Stomach smooth muscle (tissue), 2 donors: ENCODE results near the gene POU3F1.

Experiments used
- H3K27ac ChIP-seq: one replicate; pipeline ENCODE4 v1.7.0; 2013; ENCODE audit warnings: mild to moderate bottlenecking, low read length, inconsistent platforms
- H3K27me3 ChIP-seq, 2 donors: one replicate each; pipeline ENCODE4 v1.7.0; 2013; ENCODE audit warnings: low read length in 2 of 2; ENCODE audit not compliant: insufficient read depth in 2 of 2, control insufficient read depth in 1 of 2
- H3K36me3 ChIP-seq, 2 donors: one replicate each; pipeline ENCODE4 v1.7.0; 2013; ENCODE audit warnings: low read length in 2 of 2; ENCODE audit not compliant: control insufficient read depth in 2 of 2, insufficient read depth in 2 of 2
- H3K4me1 ChIP-seq: one replicate; pipeline ENCODE4 v1.7.0; 2013; ENCODE audit warnings: low read length; ENCODE audit not compliant: control insufficient read depth, insufficient read depth
- H3K4me3 ChIP-seq, 2 donors: one replicate each; pipeline ENCODE4 v1.7.0; 2013; ENCODE audit warnings: low read length in 2 of 2
- H3K9ac ChIP-seq, 2 donors: one replicate each; pipeline ENCODE4 v1.7.0; 2013; ENCODE audit warnings: low read length in 2 of 2, mild to moderate bottlenecking in 1 of 2
- H3K9me3 ChIP-seq, 2 donors: one replicate each; pipeline ENCODE4 v1.7.0; 2013; ENCODE audit warnings: low read length in 2 of 2; ENCODE audit not compliant: control insufficient read depth in 2 of 2
- donor health status: healthy.
- donor health status: Pancreatic carcinoma.

Gene POU3F1

DNA sequence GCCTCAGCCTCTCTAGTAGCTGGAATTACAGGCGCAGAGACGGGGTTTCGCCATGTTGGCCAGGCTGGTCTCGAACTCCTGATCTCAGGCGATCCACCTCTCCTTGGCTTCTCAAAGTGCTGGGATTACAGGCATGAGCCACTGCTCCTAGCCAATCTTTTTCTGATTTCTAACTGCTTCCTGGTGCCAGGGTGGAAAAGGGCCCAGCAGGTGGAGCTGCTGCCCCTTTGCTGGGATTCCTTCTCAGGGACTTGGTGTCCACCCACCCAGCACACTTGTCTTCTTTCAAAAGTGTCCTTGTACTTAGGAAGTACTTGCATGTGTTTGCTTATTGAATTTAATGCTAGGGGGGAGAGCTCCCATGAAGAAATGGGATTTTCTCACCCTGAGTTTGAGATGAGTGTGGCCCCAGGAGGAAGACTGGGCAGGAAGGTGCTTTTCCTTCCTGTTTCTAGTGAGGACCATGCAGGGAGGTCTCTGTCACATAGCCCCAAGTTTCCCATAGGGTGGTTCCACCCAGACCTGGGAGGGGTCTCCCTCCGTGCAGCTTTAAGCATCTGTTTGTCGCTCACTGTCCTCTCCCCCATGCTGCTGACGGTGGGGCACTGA is 19.9 kb downstream of the POU3F1 start:
- no peaks in the 10 kb centered on the region for H3K27me3 ChIP-seq
- H3K36me3 ChIP-seq: peaks cover 29 to 36% of the 10 kb centered on the region in 2 donors
- H3K9ac ChIP-seq: no peak overlapping the region
- no peak overlapping the region for H3K27ac ChIP-seq
- peaks cover 22% of the 10 kb centered on the region for H3K4me1 ChIP-seq
- H3K9me3 ChIP-seq: no peaks in the 10 kb centered on the region
- no peak overlapping the region for H3K4me3 ChIP-seq

DNA sequence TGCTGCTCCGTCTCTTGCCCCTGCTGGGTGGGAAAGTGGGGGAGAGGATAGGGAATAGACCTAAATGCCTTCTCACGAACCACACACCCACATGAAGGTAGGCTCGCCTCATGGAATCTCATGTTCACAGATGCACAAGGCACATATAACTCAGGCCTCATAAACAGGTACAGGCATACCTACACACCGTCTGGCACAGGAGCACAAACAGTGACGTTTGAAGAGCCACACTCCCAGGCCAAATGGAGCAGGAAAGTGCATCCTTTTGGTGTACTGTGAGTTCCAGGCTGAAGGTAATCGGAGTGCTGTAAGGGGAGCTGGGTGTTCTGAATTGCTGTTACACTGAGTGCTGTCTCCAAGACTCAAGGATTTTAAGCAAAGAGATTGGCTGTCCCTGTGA is 20.9 kb downstream of the POU3F1 start:
- Histone ChIP-seq H3K27me3 (no peaks in the 10 kb centered on the region), H3K9ac (no peak overlapping the region), H3K4me1 (peaks cover 21% of the 10 kb centered on the region), H3K9me3 (no peaks in the 10 kb centered on the region), H3K27ac (no peak overlapping the region), H3K36me3 (peaks cover 34 to 42% of the 10 kb centered on the region in 2 donors), H3K4me3 (no peak overlapping the region)

DNA sequence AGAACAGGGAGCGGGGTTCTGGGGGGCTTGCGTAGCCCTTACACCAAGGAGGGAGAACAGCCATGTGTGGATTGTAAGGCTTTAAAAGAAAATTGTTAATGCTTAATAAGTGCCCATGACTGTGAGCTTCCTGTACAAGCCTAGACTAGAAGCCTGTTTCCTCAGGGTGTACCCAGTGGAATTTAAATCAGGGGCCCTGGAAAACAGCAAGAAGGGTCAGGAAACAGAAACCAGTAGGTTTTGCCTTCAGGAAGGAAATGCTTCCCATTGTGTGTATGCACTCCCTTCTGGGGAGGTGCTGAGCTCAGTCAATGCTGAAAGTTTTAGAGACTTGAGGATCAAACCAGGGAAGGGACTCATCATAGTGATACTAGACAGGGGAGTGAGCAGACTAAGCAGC is 21.4 kb downstream of the POU3F1 start:
- no peaks in the 10 kb centered on the region for H3K9me3 ChIP-seq
- H3K4me3 ChIP-seq: no peak overlapping the region
- peaks cover 37 to 45% of the 10 kb centered on the region in 2 donors for H3K36me3 ChIP-seq
- peaks cover 17% of the 10 kb centered on the region for H3K4me1 ChIP-seq
- H3K27ac ChIP-seq: no peak overlapping the region
- no peak overlapping the region for H3K9ac ChIP-seq
- H3K27me3 ChIP-seq: no peaks in the 10 kb centered on the region

DNA sequence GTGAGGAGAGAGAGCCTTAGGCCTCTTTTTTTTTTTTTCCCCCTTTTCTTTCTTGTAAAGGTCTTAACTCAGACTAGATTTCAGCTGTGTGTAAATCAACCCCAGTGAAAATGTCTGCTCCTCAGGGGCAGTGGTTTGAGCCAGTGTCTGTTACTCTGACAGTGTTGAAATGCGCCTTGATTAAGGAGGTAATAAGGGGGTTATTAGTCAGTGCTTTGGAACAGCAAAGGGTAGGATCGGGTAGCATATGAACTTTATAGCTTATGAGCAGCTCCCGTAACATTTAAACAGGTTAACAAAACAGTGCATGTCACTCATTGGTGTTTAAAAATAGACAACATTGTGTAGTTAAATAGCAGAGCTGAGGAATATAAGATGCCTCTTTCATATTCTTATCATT is 23.8 kb downstream of the POU3F1 start:
- H3K9ac ChIP-seq: no peak overlapping the region
- H3K4me3 ChIP-seq: no peak overlapping the region
- H3K9me3 ChIP-seq: no peaks in the 10 kb centered on the region
- H3K4me1 ChIP-seq: no peaks in the 10 kb centered on the region
- no peak overlapping the region for H3K27ac ChIP-seq
- H3K27me3 ChIP-seq: no peaks in the 10 kb centered on the region
- H3K36me3 ChIP-seq: peaks cover 49 to 61% of the 10 kb centered on the region in 2 donors

DNA sequence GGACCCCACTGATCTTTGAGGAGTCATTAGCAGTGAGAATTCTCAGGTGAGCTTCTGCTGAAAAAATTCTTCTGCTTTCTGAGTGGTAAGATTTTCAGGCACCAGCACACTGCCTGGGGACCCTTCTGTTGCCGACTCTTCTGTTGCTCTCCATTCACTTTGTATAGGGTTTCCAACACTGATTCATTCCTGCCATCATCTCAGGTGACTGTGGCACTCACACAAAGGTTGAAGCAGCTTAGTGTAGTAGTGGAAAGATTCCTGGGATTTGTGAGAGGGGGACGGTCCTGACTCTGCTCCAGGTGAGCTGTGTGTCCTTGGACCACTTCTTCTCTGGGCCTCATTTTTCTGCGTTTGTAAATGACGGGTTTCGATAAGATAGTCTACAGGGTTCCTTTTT is 24.6 kb downstream of the POU3F1 start:
- Histone ChIP-seq H3K27ac (no peak overlapping the region), H3K36me3 (peaks cover 56 to 68% of the 10 kb centered on the region in 2 donors), H3K4me3 (no peak overlapping the region), H3K4me1 (no peaks in the 10 kb centered on the region), H3K27me3 (no peaks in the 10 kb centered on the region), H3K9ac (no peak overlapping the region), H3K9me3 (no peaks in the 10 kb centered on the region)

DNA sequence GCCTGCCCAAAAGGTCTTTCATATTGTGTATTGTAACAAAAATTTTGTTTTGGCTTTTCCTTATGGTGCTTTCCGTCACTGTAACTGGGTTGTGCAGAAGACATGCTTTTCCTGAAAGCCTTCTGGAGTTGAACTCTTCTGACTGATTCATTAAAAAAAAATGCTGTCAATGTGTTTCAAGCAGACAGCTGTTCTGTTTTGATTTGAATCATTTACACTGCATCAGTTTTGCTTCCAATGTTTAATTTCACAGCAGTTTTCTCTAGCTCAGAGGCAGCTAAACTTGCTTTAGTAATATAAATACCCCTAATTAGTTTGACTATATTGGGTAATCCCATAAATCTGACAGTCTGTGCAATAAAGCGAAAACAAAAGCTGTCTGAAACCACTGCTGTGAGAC is 26.2 kb downstream of the POU3F1 start:
- no peak overlapping the region for H3K9ac ChIP-seq
- no peak overlapping the region for H3K4me3 ChIP-seq
- no peak overlapping the region for H3K27ac ChIP-seq
- H3K27me3 ChIP-seq: no peaks in the 10 kb centered on the region
- H3K9me3 ChIP-seq: no peaks in the 10 kb centered on the region
- peaks cover 7% of the 10 kb centered on the region for H3K4me1 ChIP-seq
- H3K36me3 ChIP-seq: peaks cover 49 to 60% of the 10 kb centered on the region in 2 donors

DNA sequence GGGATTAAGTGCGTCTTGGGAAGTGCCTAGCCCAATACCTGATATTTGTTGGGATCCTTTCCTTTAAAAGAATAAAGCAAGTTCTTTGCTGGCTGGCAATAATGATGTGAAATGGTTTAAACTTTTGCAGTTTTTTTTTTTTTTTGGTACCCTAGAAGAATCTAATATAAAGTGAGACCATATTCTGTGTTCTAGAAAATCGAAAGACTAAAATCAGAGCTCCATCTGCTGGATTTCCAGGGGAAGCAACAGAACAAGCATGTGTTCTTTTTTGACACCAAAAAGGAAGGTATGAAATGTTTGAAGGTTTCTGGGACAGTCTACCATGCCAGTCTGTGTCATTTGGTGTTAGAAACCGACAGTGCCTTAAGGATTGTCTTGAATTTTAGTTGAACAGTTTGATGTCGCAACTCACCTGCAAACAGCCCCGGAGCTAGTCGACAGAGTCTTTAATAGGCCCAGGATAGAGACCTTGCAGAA is 27.7 kb downstream of the POU3F1 start:
- Histone ChIP-seq H3K4me3 (no peak overlapping the region), H3K27me3 (no peaks in the 10 kb centered on the region), H3K9me3 (no peaks in the 10 kb centered on the region), H3K27ac (no peak overlapping the region), H3K9ac (no peak overlapping the region), H3K36me3 (peaks cover 43 to 48% of the 10 kb centered on the region in 2 donors), H3K4me1 (peaks cover 20% of the 10 kb centered on the region)

DNA sequence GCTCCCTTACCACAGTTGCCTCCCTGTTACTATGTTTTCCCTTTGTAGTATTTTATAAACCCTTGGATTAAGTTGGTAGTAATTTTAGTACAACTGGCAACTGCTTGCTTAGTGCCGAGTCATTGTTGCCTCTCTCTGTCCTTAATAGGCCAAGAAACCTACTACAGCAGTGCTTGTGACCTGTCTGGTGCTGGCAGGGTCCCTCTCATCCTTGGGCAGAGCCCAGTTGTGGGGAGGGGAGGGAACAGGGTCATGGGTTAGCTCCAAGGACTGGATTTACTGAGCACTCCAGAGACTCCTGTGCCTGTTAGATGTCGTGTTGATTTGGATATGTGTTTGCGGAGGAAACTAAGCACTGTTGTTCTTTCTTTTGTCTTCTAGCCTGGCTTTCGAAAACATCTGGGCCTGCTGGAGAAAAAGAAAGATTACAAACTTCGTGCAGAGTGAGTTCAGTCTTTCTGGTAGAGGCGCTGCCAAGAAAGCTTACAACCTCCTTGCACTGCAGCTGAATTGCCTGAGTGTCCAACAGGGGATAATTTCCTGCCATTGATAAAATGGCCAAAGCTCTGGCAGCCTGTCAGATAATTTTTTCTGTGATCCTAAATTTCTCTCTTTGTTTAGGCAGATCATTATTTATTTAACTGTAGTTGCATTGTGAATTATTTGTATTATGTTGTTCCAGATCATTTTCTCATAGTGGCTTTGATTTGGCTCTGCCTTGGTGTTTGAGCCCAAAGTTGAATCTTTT is 30.4 kb downstream of the POU3F1 start:
- Histone ChIP-seq H3K27me3 (no peaks in the 10 kb centered on the region), H3K4me3 (peak overlapping the region; percentile 40 to 52), H3K27ac (peak overlapping the region; percentile 79), H3K36me3 (peaks cover 26 to 29% of the 10 kb centered on the region in 2 donors), H3K9ac (peak overlapping the region; percentile 60 to 61), H3K4me1 (peaks cover 32% of the 10 kb centered on the region), H3K9me3 (no peaks in the 10 kb centered on the region)

DNA sequence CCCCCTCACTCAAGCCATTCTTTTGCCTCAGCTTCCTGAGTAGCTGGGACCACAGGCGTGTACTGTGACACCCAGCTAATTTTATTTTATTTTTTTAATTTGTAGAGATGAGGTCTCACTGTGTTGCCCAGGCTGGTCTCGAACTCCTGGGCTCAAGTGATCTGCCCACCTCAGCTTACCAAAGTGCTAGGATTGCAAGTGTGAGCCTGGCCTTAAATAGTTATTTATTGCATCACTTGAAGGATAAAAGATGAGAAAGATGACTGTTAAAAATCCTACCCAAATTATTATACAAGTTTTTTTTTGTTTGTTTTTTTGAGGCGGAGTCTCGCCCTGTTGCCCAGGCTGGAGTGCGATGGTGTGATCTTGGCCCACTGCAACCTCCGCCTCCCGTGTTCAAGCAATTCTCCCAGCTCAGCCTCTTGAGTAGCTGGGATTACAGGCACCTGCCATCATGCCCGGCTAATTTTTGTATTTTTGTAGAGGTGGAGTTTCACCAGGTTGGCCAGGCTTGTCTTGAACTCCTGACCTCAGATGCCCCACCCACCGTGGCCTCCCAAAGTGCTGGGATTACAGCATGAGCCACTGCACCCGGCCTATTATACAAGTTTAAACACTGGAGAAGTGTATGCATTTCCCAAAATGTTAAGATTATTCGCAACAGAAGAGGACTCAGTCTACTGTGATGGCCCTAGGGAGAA is 31.7 kb downstream of the POU3F1 start:
- Histone ChIP-seq H3K4me3 (no peak overlapping the region), H3K36me3 (peaks cover 17 to 21% of the 10 kb centered on the region in 2 donors), H3K9ac (peak overlapping the region in 1 of 2 donors; percentile 61), H3K27ac (peak overlapping the region; percentile 79), H3K4me1 (peaks cover 32% of the 10 kb centered on the region), H3K27me3 (no peaks in the 10 kb centered on the region), H3K9me3 (no peaks in the 10 kb centered on the region)

DNA sequence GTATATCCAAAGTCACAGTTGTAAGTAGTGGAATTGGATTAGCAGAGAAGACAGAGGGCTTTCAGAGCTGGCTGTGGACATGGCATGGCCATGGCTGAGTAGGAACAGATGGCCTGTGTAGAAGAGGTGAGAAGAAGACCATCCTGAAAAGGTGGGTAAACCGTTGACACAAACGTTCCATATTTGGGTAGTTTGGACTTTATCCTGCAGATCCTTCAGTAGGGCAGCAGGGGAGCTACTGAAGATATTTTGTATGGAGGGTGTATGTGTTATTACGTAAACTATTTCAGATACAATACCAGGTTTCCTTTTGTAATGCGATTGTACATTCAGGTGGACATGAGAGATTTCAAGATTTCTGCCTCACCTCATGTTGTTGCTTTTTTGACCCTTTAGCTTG is 32.4 kb downstream of the POU3F1 start:
- peaks cover 14 to 16% of the 10 kb centered on the region in 2 donors for H3K36me3 ChIP-seq
- H3K4me1 ChIP-seq: peaks cover 32% of the 10 kb centered on the region
- no peaks in the 10 kb centered on the region for H3K27me3 ChIP-seq
- no peaks in the 10 kb centered on the region for H3K9me3 ChIP-seq
- H3K9ac ChIP-seq: peak overlapping the region; percentile 0 to 42
- H3K4me3 ChIP-seq: peak overlapping the region in 1 of 2 donors; percentile 40
- H3K27ac ChIP-seq: peak overlapping the region; percentile 31
